Measurements from ENCODE around the gene SIRPA.

SIRPA gene

DNA sequence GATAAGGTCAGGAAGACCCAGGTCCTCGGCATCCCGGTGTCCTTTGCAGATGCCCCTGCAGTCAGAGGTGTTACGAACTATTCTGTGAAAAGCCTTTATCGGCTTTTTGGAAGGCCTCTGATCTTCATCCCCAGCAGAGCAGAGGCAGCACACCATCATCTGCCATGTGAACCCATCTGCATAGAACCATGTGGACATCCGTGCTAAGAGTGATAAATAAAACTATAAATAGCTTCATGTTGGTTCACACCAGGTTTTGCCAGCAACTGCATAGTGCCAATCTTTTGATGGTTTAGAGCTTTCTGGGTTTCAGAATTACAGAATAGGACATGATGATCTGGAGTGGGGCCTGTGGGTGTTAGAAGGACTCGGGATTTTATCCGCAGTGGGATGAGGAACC lies 33.6 kb downstream of the SIRPA start:
- in situ Hi-C loops (cut with HindIII; ENCODE audit: low sequenced_read_pairs), result no loop called here

DNA sequence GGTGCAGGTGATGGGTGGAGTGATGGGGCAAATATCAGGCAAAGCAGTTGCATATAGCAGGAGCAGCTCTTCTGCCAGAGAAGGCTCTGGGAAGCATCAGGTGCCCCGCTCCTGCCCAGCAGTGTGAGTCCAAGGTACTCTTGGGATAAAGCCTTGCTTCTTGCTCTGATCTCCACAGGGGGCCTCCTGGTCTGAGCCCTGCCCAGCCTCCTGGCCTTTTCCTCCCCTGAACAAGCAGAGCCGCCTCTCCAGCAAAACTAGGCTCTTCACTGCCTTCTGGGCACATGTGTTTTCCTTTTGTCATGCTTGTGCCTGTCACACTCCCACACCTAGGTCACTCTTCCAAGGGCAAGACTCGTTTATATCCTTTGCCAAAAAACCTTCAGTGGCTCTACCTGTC lies 34.3 kb downstream of the SIRPA start:
- in situ Hi-C loops (cut with HindIII; ENCODE audit: low sequenced_read_pairs), result no loop called here

DNA sequence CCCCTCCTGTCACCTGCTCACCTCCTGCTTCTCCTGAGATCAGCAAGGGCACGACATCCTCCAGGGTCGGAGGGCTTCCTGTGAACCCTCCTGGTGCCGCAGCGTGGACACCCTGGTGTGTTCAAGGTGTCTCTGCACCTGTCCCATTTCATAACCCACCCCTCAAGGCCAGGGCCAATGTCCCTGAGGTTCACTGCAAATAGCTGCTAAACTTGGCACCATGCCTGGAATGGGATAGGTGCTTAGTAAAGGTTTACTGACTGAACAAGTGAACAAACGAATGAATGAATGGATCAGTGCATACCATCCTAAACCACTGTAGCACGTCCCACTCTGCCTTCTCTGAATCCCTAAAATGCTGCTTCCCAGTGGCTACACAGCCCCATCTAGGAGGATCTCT lies 35.0 kb downstream of the SIRPA start:
- in situ Hi-C loops (cut with HindIII; ENCODE audit: low sequenced_read_pairs), result no loop called here

DNA sequence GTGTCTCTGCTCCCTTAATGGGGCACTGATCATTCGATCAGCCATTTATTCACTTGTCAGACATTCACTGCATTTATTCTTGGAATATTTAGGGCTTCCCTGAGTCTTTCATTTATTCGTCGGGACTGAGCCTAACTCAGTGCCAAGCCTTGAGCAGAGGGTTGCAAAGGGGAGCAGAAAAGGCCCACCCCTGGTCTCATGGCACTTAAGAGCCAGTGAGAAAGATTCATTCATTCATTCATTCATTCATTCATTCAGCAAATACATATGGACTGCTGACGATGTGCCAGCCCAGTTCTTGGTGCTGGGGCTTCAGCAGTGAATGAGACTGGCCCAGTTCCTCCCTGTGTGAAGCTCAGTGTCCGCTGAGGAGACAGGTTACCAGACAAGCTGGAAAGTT lies 36.6 kb downstream of the SIRPA start:
- in situ Hi-C loops (cut with HindIII; ENCODE audit: low sequenced_read_pairs), result no loop called here

DNA sequence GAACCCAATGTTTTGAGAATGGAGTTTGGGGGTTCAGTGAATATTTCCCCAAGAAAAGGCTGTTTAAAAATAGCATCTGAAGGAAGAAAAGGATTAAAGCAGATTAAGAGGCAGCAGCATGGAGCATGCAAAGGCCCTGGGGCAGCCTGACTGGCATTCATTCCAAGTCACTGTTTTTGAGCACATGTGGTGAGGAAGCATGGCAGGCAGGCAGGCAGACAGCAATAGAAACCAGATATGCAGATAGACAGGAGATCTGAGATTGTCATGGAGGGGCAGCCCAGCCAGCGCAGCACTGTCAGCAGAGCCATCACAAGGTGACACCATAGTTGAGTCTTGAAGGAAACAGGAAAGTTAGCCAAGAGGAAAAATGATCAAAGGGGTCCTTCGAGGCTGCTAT lies 37.8 kb downstream of the SIRPA start:
- in situ Hi-C loops (cut with HindIII; ENCODE audit: low sequenced_read_pairs), result no loop called here

DNA sequence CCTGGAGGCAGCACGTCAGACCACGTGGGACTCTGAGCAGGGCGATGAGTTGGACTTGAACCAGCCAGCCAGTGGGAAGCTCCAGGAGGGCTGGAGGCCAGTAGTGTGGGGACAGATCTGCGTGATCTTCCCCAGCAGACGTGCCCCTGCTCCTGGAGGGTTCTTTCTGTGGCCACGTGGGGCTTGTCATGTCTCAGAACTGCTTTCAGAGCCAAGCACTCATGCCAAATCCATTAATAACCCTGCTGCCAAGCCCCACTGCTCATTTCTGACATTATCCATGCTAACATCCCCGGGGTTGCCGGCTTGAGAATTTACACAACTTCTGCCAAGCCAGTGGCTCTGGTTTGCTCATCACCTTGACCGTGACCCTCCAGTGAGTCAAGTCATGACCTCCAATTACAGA lies 38.3 kb downstream of the SIRPA start:
- in situ Hi-C loops (cut with HindIII; ENCODE audit: low sequenced_read_pairs), result no loop called here

DNA sequence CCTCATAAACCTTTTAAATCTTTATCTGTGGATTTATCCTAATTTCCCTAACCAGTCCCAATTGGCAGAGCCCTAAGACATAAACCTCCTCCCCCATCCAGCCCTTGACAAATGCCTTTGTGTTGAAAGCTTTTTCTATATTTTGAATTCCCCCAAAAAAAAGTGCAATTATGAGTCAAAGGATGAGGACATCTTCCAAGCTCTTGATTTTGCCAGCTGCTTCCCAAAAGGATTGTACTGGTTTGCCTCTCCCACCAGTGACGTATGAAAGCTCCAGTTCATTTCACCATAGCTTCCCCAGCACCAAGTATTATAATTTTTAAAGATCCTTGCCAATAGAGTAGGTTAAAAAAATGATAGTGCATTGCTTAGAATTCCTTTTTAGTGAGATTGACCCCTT lies 38.9 kb downstream of the SIRPA start:
- in situ Hi-C loops (cut with HindIII; ENCODE audit: low sequenced_read_pairs), result no loop called here

DNA sequence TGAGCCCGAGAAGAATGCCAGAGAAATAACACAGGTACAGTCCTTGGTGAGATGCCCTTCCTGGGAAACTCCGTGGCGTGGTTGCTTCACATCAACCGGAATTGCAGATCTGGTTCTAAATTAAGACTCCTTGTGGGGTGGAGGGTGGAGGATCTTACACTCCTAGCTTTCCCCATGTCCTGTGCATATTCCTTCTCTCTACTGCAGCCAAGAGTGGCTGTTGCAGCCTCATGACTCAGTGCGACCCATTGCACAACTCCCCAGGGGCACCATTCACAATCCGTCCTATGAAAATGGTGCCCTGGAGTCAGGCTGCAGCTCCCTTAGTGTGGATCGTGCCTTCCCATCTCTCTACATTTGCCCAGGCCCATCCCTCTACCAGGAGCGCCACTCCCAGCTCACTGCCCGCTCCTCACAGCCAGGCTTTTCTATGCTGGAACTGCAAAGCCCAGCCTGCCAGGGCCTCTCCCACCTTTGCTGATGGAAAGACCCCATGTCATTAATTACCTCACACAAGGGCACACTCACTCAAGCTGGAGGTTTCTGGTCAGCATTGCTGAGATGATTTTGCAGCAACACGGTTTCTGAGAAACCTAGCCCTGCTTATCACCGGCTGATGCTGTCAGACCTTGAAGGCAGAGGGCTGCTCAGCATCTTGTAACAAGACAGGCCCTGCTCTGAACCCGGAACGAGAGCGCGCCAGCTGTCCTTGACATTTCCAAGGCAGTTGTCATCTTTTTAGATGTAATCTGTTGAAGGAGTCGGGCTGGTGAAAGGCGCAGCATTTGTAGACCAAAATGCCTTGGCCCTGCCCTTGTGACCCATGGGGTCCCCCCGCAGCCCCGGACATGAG lies 39.7 kb downstream of the SIRPA start:
- in situ Hi-C loops (cut with HindIII; ENCODE audit: low sequenced_read_pairs), result no loop called here

DNA sequence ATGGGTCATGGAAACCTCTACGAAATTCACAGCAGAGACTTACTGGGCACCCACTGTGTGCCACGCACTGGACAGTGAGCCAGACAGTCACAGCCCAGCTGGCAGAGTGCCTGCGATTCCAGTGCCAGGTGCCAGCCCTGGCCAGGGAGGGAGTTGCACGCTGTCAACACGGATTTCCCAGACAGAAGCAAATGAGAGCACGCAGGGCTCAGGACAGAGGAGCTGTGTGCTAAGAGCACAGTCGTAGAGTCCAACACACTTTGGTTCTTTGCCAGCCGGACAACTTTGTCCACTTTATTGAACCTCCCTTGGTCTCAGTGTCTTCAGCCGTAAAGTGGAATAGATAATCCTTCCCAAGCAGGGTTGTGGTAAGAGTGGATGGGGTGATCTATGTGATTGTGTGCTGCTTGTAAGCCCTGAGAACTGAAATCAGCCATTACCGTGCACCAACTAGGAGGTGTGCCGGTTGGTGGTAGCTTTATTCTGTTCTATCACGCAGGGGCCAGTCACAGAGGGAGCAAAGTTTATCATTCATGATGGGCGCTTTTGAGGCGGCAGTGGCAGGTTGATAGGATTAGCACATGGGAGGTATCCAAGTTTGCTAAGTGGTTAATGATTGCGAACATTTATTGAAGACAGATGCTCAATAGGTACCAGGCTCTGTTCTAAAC lies 40.6 kb downstream of the SIRPA start:
- in situ Hi-C loops (cut with HindIII; ENCODE audit: low sequenced_read_pairs), result no loop called here

DNA sequence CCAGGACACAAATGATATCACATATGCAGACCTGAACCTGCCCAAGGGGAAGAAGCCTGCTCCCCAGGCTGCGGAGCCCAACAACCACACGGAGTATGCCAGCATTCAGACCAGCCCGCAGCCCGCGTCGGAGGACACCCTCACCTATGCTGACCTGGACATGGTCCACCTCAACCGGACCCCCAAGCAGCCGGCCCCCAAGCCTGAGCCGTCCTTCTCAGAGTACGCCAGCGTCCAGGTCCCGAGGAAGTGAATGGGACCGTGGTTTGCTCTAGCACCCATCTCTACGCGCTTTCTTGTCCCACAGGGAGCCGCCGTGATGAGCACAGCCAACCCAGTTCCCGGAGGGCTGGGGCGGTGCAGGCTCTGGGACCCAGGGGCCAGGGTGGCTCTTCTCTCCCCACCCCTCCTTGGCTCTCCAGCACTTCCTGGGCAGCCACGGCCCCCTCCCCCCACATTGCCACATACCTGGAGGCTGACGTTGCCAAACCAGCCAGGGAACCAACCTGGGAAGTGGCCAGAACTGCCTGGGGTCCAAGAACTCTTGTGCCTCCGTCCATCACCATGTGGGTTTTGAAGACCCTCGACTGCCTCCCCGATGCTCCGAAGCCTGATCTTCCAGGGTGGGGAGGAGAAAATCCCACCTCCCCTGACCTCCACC lies 42.2 kb downstream of the SIRPA start:
- in situ Hi-C loops (cut with HindIII; ENCODE audit: low sequenced_read_pairs), result no loop called here

DNA sequence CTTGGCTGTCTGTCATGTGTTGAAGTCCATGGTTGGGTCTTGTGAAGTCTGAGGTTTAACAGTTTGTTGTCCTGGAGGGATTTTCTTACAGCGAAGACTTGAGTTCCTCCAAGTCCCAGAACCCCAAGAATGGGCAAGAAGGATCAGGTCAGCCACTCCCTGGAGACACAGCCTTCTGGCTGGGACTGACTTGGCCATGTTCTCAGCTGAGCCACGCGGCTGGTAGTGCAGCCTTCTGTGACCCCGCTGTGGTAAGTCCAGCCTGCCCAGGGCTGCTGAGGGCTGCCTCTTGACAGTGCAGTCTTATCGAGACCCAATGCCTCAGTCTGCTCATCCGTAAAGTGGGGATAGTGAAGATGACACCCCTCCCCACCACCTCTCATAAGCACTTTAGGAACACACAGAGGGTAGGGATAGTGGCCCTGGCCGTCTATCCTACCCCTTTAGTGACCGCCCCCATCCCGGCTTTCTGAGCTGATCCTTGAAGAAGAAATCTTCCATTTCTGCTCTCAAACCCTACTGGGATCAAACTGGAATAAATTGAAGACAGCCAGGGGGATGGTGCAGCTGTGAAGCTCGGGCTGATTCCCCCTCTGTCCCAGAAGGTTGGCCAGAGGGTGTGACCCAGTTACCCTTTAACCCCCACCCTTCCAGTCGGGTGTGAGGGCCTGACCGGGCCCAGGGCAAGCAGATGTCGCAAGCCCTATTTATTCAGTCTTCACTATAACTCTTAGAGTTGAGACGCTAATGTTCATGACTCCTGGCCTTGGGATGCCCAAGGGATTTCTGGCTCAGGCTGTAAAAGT lies 43.5 kb downstream of the SIRPA start:
- in situ Hi-C loops (cut with HindIII; ENCODE audit: low sequenced_read_pairs), result no loop called here

DNA sequence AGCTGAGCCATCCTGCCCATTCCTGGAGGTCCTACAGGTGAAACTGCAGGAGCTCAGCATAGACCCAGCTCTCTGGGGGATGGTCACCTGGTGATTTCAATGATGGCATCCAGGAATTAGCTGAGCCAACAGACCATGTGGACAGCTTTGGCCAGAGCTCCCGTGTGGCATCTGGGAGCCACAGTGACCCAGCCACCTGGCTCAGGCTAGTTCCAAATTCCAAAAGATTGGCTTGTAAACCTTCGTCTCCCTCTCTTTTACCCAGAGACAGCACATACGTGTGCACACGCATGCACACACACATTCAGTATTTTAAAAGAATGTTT lies 44.0 kb downstream of the SIRPA start:
- in situ Hi-C loops (cut with HindIII; ENCODE audit: low sequenced_read_pairs), result no loop called here

DNA sequence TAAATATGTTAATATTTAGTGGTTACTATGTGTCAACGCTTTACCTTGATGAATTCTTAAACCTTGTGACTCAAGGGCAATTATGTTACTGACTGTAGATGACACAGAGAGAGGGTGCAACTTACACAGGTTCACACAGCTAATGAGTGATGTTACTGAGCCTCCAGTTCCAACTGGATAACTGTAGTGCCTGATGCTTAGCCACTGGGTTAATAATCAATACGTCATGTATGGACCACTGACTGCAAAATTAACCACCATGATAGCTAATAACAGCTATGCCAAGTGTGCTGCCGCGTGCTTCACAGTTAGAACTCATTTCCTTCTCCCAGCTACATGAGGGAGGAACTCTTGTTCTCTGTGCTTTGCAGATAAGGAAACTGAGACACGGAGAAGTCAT lies 45.4 kb downstream of the SIRPA start:
- in situ Hi-C loops (cut with HindIII; ENCODE audit: low sequenced_read_pairs), result no loop called here

DNA sequence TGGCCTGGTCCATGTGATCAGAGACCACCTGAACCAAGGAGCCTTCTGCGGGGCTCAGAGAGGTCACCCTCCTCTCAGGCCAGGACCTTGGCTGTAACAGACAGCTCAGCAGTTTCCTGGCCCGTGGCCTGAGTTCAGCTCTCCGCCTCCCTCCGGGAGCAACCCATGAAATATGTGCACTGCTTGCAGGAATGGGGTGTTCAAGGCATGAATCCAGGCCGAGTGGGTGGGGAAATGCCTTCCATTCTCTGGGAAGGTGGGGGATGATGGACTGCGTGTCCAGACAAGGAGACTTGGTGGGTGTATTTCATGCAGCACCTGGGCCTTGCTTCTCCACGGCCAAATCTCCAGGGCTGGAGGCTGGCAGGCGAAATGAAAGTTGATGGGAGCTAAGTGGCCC lies 46.0 kb downstream of the SIRPA start:
- in situ Hi-C loops (cut with HindIII; ENCODE audit: low sequenced_read_pairs), result no loop called here

DNA sequence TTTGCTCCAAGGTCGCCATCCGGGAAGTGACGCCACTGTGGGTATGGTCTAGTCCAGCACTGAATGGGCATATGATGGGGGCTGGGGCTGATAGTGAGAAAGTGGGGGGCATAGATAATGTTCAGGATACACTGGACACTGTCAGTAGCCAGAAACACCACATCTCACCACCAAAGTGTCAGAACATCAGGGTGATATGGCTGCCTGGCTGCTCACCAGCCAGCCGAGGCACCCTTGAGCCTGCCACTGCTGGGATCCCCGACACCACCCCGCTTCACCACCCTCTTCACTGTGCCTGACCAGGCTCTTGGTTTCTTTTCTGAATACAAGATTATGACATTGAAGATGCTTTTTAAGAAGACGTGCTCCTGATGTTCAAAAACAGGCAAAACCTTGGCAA lies 46.9 kb downstream of the SIRPA start:
- in situ Hi-C loops (cut with HindIII; ENCODE audit: low sequenced_read_pairs), result no loop called here

DNA sequence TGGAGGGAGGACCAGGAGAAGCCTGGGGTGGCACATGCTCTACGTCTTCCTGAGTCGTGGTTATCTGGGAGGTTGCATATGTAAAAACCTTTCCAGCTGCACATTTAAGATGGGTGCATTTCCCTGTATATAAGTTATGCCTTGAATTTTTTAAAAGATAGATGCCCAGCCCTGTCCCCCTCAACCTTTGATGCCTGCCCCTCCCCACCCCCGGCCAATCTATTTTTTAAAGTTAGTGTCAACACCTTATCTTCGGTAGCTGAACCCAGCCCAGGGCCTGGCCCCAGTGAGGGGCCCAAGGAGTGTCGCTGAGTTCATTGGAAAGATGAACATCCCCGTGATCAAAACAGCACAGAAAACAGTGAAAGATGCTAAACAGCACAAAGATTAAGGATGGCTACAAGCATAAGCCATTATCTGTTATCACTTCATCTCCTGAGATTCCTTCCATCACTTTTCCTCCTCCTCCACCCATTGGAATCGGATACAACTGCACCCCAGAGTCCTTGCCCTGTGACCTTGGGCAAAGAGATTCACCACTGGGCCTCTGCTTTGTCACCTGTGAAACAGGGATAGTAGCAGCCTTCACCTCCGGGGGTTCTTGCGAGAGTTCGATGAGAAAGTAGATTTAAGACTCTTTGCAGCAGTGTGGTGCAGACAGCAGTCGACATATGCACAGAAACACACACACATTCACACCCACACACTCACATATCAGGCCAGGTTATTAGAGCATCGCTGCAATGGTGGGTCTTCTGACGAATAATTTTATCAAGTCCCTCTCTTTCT lies 47.5 kb downstream of the SIRPA start:
- in situ Hi-C loops (cut with HindIII; ENCODE audit: low sequenced_read_pairs), result no loop called here

DNA sequence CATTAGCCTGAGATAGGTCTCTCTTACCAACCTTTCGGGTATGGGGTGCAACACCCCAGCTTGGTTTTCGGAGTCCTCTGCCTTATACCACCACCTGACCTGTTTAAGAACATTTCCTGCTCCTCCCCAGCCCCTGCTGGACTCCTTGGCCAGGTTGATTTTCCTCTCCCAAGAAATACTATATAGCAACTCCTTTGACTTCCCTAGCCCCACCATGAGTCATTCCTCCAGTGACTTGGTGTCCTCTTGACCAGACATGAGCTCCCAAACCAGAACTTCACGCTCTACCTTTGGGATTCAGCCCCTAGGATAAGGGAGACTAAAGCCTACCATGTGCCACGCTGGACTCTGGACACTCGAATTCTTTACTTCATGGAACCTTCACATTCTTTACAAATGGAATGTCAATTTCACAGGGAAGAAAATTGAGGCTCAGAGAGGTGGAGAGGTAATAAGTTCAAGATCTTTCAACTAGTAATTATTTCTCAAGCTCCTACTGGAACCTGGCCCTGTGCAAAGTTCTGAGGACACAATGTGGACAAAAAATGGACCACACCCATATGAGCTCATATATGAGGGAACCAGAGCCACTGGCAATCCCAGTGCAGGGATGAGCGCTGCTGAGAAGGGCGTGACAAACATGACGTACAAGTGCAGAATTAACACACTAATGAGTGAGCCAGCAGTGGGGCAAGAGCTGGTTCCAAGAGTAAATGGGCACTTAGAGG lies 48.2 kb downstream of the SIRPA start:
- in situ Hi-C loops (cut with HindIII; ENCODE audit: low sequenced_read_pairs), result no loop called here

DNA sequence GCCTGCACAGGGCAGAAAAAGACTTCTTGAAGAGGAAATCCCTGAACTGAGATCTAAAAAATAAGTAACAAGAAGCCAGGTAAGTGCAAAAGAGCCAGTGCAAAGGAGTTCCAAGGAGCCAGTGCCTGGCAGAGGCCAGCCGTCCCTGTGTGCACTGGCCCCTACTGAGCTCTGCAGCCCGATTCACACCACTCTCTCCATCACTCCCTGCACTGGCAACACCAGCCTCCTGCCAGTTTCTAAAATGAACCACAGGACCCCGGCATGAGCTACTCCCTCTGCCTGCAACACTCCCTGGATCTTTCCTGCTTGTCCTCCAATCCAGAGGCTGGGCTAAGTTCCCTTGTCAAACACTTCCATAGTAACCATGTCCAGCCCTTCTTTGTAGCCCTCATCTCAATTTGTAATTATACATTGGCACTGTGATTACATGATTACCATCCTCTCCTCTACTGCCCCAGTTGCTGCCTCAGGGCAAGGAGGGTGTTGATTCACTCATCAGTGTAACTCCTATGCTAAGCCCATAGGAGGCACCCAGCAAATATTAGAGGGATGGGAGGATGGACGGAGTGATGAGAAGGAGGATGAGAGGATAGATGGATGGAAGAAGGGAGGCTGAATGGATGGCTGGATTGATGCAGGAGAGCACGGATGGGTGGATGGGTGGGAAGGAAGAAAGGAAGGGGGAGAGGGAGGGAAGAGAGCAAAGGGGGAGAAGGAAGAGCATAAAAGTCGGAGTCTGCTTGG lies 49.3 kb downstream of the SIRPA start:
- in situ Hi-C loops (cut with HindIII; ENCODE audit: low sequenced_read_pairs), result no loop called here

DNA sequence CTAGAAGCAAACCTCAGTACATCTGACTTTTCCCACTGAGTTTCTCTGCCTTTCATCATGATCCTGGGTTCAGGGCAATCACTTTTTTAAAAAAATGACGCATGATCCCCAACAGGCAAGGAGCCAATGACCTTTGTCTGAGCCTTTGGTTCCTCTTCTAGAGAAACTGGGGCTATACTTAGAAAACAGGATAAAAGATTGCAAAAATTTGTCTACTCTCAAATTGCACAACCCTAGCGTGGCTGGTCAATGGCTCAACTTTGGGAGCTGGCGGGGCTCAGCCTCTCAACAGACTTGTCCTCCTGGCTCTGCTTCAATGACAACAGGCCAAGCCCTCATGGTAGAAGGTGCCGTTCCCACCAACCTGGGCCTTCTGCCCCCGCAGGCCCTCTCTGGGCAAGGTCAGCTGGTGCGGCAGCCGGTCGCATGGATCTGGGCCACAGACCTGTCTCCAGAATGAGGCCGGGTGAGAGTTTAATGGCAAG lies 50.0 kb downstream of the SIRPA start:
- in situ Hi-C loops (cut with HindIII; ENCODE audit: low sequenced_read_pairs), result no loop called here

All from DLD1 (cell line).